Uterus (tissue), 4 donors: Measurements from ENCODE around the gene GLT8D2. TPM values are rescaled to one million over a fixed set of nuclear protein-coding genes. Genes with fewer than 3 reads are reported as not detected.

Experiments
- DNase-seq, 2 donors: peaks; one replicate each; pipeline ENCODE4 v3.0.0-alpha.2; 2019 to 2020
- H3K27ac ChIP-seq, 2 donors: fragments of 200-600 bp; sonication (generic); 1 replicate in 1 of 2; 2 replicates in 1 of 2; pipeline ENCODE4 v1.5.1; 2016 to 2018
- H3K27me3 ChIP-seq, 2 donors: fragments of 200-600 bp; sonication (generic); one replicate each; pipeline ENCODE4 v1.5.1; 2018 to 2019; ENCODE audit warnings: control low read depth in 1 of 2
- H3K36me3 ChIP-seq, 2 donors: fragments of 200-600 bp; sonication (generic); one replicate each; pipeline ENCODE4 v1.5.1; 2019; ENCODE audit warnings: control low read depth in 1 of 2
- H3K4me1 ChIP-seq, 2 donors: fragments of 200-600 bp; sonication (generic); one replicate each; pipeline ENCODE4 v1.5.1; 2018 to 2019; ENCODE audit warnings: control low read depth in 1 of 2
- H3K4me3 ChIP-seq, 2 donors: fragments of 200-600 bp; sonication (generic); 1 replicate in 1 of 2; 2 replicates in 1 of 2; pipeline ENCODE4 v1.5.1; 2018 to 2019; ENCODE audit warnings: mild to moderate bottlenecking in 1 of 2
- H3K9me3 ChIP-seq, 2 donors: fragments of 200-600 bp; sonication (generic); one replicate each; pipeline ENCODE4 v1.5.1; 2019; ENCODE audit warnings: control low read depth in 1 of 2
- POLR2A ChIP-seq, 2 donors: fragments of 450-650 bp; IDR thresholded peaks; one replicate each; pipeline ENCODE4 v1.6.1; 2016; ENCODE audit warnings: antibody characterized with exemption in 2 of 2, mild to moderate bottlenecking in 1 of 2, moderate library complexity in 1 of 2
- intact Hi-C: fragments of 100-400 bp; cut with DNase I; formaldehyde crosslinking; loops from one replicate; pipeline ENCODE4 v1.15.1; 2023; ENCODE audit warnings: low total_unique reads
- total RNA-seq, 4 donors: library from RNA; depleted of rRNA in 3 of 4; stranded (reverse); fragments of >200 nt in 3 of 4; gene quantifications; one replicate each; pipeline versions ENCODE4 v1.1.0 to v1.2.4, GENCODE V29; 2014 to 2023
- TF ChIP-seq, protein P1 (sequence below), 4 experiments: fragments of 200-600 bp in 2 of 4; fragments of 450-650 bp in 2 of 4; sonication (generic) in 2 of 4; IDR thresholded peaks; one replicate each; pipeline ENCODE4 v1.5.1; 2016 to 2019; ENCODE audit warnings: antibody characterized with exemption in 4 of 4, mild to moderate bottlenecking in 2 of 4, moderate library complexity in 1 of 4
- donor health status: DM: yes; HTN: yes; CAD: no.

Gene GLT8D2
- total RNA-seq, 4 donors from 2014 or later, result 2.6 to 93.0 (median 17.7) TPM

- Histone ChIP-seq H3K4me1 (no peaks in the 10 kb centered on the region), H3K27ac (no peak overlapping the region), H3K36me3 (no peaks in the 10 kb centered on the region), H3K4me3 (no peak overlapping the region), H3K9me3 (no peaks in the 10 kb centered on the region), H3K27me3 (no peaks in the 10 kb centered on the region)
- intact Hi-C loops, result no loop called here
- no peak for TF ChIP-seq POLR2A (IDR thresholded peaks at IDR 0.05)
- TF ChIP-seq, protein P1, sequence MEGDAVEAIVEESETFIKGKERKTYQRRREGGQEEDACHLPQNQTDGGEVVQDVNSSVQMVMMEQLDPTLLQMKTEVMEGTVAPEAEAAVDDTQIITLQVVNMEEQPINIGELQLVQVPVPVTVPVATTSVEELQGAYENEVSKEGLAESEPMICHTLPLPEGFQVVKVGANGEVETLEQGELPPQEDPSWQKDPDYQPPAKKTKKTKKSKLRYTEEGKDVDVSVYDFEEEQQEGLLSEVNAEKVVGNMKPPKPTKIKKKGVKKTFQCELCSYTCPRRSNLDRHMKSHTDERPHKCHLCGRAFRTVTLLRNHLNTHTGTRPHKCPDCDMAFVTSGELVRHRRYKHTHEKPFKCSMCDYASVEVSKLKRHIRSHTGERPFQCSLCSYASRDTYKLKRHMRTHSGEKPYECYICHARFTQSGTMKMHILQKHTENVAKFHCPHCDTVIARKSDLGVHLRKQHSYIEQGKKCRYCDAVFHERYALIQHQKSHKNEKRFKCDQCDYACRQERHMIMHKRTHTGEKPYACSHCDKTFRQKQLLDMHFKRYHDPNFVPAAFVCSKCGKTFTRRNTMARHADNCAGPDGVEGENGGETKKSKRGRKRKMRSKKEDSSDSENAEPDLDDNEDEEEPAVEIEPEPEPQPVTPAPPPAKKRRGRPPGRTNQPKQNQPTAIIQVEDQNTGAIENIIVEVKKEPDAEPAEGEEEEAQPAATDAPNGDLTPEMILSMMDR (IDR thresholded peaks at IDR 0.05), result no peak
- DNase-seq, result no peak
Measured at GRCh38 chr12:103962493-103962892, 87.5 kb downstream of the GLT8D2 start.

GRCh38 chr12:103960616-103961227, 89.3 kb downstream of the GLT8D2 start:
- Histone ChIP-seq H3K27me3 (no peaks in the 10 kb centered on the region), H3K4me1 (peaks cover 0 to 3% of the 10 kb centered on the region in 2 donors), H3K9me3 (no peaks in the 10 kb centered on the region), H3K27ac (no peak overlapping the region), H3K36me3 (no peaks in the 10 kb centered on the region), H3K4me3 (no peak overlapping the region)
- intact Hi-C loops, result no loop called here
- TF ChIP-seq, protein P1 (IDR thresholded peaks at IDR 0.05), result no peak
- no peak for TF ChIP-seq POLR2A (IDR thresholded peaks at IDR 0.05)
- DNase-seq, result no peak

GRCh38 chr12:103958621-103959020, 91.4 kb downstream of the GLT8D2 start:
- Histone ChIP-seq H3K4me1 (peaks cover 0 to 13% of the 10 kb centered on the region in 2 donors), H3K9me3 (no peaks in the 10 kb centered on the region), H3K27me3 (no peaks in the 10 kb centered on the region), H3K36me3 (no peaks in the 10 kb centered on the region), H3K27ac (peak overlapping the region in 1 of 2 donors; percentile 90), H3K4me3 (no peak overlapping the region)
- no peak for DNase-seq
- intact Hi-C loops, result no loop called here
- TF ChIP-seq, protein P1 (IDR thresholded peaks at IDR 0.05), result no peak
- TF ChIP-seq POLR2A (IDR thresholded peaks at IDR 0.05), result no peak

- Histone ChIP-seq H3K9me3 (no peaks in the 10 kb centered on the region), H3K27ac (peak overlapping the region; percentile 90), H3K4me1 (peaks cover 0 to 13% of the 10 kb centered on the region in 2 donors), H3K4me3 (peak overlapping the region in 1 of 2 donors; percentile 70), H3K27me3 (no peaks in the 10 kb centered on the region), H3K36me3 (no peaks in the 10 kb centered on the region)
- DNase-seq, result no peak
- intact Hi-C loops, result no loop called here
- no peak for TF ChIP-seq POLR2A (IDR thresholded peaks at IDR 0.05)
- TF ChIP-seq, protein P1 (IDR thresholded peaks at IDR 0.05), result no peak
Measured at GRCh38 chr12:103957865-103958388, 92.1 kb downstream of the GLT8D2 start.

DNA sequence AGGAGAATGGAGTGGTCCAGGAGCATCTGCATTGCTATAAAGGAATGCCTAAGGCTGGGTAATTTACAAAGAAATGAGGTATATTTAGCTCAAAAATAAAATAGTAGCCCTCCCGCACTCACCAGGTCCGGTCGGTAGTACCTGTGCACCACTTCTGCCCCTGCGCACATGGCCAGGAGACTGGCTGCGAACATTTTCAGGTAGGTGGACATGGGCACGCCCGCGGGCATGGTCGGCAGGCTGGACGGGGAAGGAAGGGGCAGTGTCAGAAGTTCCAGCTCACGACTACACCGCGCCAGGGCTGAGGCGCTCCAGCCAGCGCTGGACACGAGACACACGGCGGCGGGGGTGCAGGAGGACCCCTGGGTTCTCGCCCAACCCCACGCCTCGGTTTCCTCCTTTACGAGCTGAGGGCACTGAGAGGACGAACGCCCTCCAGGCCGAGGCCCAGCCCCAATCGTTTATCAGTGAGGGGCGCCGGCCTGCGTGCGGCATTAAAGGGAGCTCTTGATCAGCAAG, 93.4 kb downstream of the GLT8D2 start:
- Histone ChIP-seq H3K27me3 (no peaks in the 10 kb centered on the region), H3K36me3 (no peaks in the 10 kb centered on the region), H3K9me3 (no peaks in the 10 kb centered on the region), H3K4me3 (peak overlapping the region; percentile 70 to 75), H3K27ac (peak overlapping the region; percentile 90), H3K4me1 (peaks cover 0 to 13% of the 10 kb centered on the region in 2 donors)
- DNase-seq, result no peak
- TF ChIP-seq, protein P1 (IDR thresholded peaks at IDR 0.05), result no peak
- no peak for TF ChIP-seq POLR2A (IDR thresholded peaks at IDR 0.05)
- intact Hi-C loops, result no loop called here
